ENCODE data around the gene PDCL2. TPM values are rescaled to one million over a fixed set of nuclear protein-coding genes. Genes with fewer than 3 reads are reported as not detected.

The PDCL2 gene
- total and polyA plus RNA-seq, 12 donors = 0.94 TPM; not detected in 11

DNA sequence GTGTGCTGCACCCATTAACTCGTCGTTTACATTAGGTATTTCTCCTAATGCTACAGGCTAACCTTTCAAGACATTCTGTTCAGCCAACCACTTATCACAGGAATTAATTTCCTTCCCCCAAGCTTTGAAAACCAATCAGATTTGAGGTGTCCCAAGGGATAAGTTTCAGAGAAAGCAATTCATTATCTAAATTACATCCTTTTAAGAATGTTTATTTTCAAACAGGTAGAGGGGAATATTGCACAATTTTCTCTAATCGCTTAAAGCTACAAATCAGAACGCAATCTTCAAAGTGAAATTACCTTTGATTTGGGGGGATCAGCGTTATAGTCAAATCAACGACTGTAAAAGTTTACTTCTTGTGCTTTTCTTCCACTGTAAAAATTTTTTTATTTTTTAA is 46.9 kb downstream of the PDCL2 start:
- DNase-seq = no peak
- TF ChIP-seq, protein P1, sequence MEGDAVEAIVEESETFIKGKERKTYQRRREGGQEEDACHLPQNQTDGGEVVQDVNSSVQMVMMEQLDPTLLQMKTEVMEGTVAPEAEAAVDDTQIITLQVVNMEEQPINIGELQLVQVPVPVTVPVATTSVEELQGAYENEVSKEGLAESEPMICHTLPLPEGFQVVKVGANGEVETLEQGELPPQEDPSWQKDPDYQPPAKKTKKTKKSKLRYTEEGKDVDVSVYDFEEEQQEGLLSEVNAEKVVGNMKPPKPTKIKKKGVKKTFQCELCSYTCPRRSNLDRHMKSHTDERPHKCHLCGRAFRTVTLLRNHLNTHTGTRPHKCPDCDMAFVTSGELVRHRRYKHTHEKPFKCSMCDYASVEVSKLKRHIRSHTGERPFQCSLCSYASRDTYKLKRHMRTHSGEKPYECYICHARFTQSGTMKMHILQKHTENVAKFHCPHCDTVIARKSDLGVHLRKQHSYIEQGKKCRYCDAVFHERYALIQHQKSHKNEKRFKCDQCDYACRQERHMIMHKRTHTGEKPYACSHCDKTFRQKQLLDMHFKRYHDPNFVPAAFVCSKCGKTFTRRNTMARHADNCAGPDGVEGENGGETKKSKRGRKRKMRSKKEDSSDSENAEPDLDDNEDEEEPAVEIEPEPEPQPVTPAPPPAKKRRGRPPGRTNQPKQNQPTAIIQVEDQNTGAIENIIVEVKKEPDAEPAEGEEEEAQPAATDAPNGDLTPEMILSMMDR (IDR thresholded peaks at IDR 0.05) = no peak
- no peak for TF ChIP-seq POLR2A (IDR thresholded peaks at IDR 0.05)
- 0 to 3% (median 2%) methylated on average over 6 of the region's 6 CpGs for WGBS, 4 donors
- H3K36me3 ChIP-seq (replicated peaks in 1 of 2) = no peaks in the 10 kb centered on the region
- H3K27me3 ChIP-seq = no peaks in the 10 kb centered on the region
- intact Hi-C loops (cut with DNase I) = loop anchor here (5.0 to 10.0 kb wide), 4 partner anchors 80 to 200 kb away; partner anchors contain the start of gene SRD5A3 (in 2 of the 2)
- H3K4me3 ChIP-seq = peak overlapping the region; percentile 8 to 96 (median 92)
- H3K9me3 ChIP-seq (replicated peaks in 1 of 3) = no peaks in the 10 kb centered on the region
- peak overlapping the region; percentile 77 to 99 (median 97) for H3K27ac ChIP-seq
- H3K4me1 ChIP-seq (replicated peaks in 1 of 2) = peaks cover 16 to 27% of the 10 kb centered on the region in 2 donors

DNA sequence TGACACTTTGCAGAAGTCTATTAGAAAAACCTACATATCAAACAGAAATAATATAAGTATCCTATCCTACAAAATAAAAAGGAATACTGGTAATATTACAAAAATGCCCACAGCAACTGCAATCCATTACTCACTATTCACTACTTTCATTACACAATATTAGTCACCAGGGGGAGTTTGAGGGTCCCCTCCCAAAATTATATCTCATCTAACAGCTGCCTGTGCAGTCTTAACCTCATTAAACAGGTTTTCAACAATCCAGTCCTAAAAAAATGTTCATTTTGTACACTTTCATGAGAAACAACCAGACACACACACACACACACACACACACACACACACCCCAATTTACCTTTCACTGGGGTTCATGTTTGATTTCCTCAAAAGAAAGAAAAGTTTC is 48.2 kb downstream of the PDCL2 start:
- intact Hi-C loops (cut with DNase I) = loop anchor here in 1 of 2 donors (10.0 kb wide), 2 partner anchors 79 to 199 kb away; partner anchors contain the start of gene SRD5A3
- Histone ChIP-seq H3K36me3 (replicated peaks in 1 of 2) (no peaks in the 10 kb centered on the region), H3K9me3 (replicated peaks in 1 of 3) (no peaks in the 10 kb centered on the region), H3K4me3 (no peak overlapping the region), H3K4me1 (replicated peaks in 1 of 2) (peaks cover 16 to 27% of the 10 kb centered on the region in 2 donors), H3K27ac (no peak overlapping the region), H3K27me3 (no peaks in the 10 kb centered on the region)
- no peak for DNase-seq
- TF ChIP-seq, protein P1 (IDR thresholded peaks at IDR 0.05) = no peak
- TF ChIP-seq POLR2A (IDR thresholded peaks at IDR 0.05) = no peak

DNA sequence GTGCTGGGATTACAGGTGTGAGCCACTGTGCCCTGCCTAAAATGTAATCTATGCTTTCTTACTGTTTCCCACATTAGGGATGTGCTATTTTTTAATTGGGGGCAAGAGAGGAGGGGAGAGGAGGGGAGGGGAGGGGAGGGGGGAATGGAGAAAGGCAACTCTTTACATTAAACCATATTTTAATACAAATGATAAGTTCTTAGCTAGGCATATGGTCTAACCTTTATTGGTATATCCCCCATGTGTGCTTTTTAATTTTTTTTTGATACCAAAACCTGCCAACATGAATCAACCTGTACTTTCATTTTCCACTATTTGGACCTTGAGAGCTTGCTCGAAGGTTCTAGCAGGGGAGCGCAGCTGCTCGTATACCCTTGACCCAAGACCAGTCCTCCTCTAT is 51.8 kb downstream of the PDCL2 start:
- H3K4me1 ChIP-seq (replicated peaks in 1 of 2) = peaks cover 10 to 20% of the 10 kb centered on the region in 2 donors
- no peaks in the 10 kb centered on the region for H3K27me3 ChIP-seq
- peak overlapping the region in 1 of 4 donors; percentile 28 for H3K4me3 ChIP-seq
- H3K27ac ChIP-seq = no peak overlapping the region
- H3K9me3 ChIP-seq (replicated peaks in 1 of 3) = no peaks in the 10 kb centered on the region
- TF ChIP-seq, protein P1 (IDR thresholded peaks at IDR 0.05) = no peak
- TF ChIP-seq POLR2A (IDR thresholded peaks at IDR 0.05) = no peak
- DNase-seq = peak in 4 of 7 donors; percentile 21 to 54 (median 28)
- no peaks in the 10 kb centered on the region for H3K36me3 ChIP-seq (replicated peaks in 1 of 2)
- WGBS, 4 donors = 43 to 67% (median 54%) methylated on average over 3 of the region's 3 CpGs
- intact Hi-C loops (cut with DNase I) = loop anchor here in 1 of 2 donors (10.0 kb wide), 2 partner anchors 75 to 195 kb away; partner anchors contain the start of gene SRD5A3

DNA sequence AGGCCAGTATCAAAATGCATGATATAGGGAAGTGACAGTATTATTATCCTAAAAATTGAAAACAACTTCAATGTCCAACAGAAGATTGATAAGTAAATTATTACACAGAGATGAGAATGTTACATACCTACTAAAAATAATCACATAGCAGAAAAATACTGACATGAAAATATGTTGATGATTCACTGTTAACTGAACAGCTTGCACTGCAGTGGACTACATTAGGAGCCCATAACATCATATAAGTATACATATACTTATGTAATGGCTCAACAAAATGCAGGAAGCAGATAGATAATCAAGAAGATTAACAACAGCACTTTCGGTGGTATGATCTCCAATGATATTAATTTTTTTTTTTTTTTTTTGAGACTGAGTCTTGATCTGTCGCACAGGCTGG is 52.4 kb downstream of the PDCL2 start:
- WGBS, 4 donors = 80 to 96% (median 90%) methylated on average over 2 of the region's 2 CpGs

More for the DNA sequence above, 52.4 kb downstream of the PDCL2 start:
- TF ChIP-seq, protein P1 (IDR thresholded peaks at IDR 0.05) = no peak
- TF ChIP-seq POLR2A (IDR thresholded peaks at IDR 0.05) = no peak
- Histone ChIP-seq H3K36me3 (replicated peaks in 1 of 2) (no peaks in the 10 kb centered on the region), H3K27ac (no peak overlapping the region), H3K4me3 (no peak overlapping the region), H3K9me3 (replicated peaks in 1 of 3) (no peaks in the 10 kb centered on the region), H3K4me1 (replicated peaks in 1 of 2) (peaks cover 9 to 14% of the 10 kb centered on the region in 2 donors), H3K27me3 (no peaks in the 10 kb centered on the region)
- intact Hi-C loops (cut with DNase I) = loop anchor here in 1 of 2 donors (10.0 kb wide), 2 partner anchors 75 to 195 kb away; partner anchors contain the start of gene SRD5A3
- no peak for DNase-seq
